AG09319 (cell line): Measurements from ENCODE around the gene WDR38.
A peak's percentile ranks its signal among the peaks of the same experiment; 100 is the strongest.

Source experiments
- DNase-seq: peaks from one replicate; pipeline ENCODE4 v3.0.0-alpha.2; 2010; ENCODE audit warnings: low read depth; ENCODE audit errors: extremely low read depth
- CTCF ChIP-seq: IDR thresholded peaks from 2 replicates; pipeline ENCODE4 v1.5.1; 2011; ENCODE audit warnings: low read depth, mild to moderate bottlenecking, inconsistent platforms, low read length, moderate library complexity

Gene WDR38

DNA sequence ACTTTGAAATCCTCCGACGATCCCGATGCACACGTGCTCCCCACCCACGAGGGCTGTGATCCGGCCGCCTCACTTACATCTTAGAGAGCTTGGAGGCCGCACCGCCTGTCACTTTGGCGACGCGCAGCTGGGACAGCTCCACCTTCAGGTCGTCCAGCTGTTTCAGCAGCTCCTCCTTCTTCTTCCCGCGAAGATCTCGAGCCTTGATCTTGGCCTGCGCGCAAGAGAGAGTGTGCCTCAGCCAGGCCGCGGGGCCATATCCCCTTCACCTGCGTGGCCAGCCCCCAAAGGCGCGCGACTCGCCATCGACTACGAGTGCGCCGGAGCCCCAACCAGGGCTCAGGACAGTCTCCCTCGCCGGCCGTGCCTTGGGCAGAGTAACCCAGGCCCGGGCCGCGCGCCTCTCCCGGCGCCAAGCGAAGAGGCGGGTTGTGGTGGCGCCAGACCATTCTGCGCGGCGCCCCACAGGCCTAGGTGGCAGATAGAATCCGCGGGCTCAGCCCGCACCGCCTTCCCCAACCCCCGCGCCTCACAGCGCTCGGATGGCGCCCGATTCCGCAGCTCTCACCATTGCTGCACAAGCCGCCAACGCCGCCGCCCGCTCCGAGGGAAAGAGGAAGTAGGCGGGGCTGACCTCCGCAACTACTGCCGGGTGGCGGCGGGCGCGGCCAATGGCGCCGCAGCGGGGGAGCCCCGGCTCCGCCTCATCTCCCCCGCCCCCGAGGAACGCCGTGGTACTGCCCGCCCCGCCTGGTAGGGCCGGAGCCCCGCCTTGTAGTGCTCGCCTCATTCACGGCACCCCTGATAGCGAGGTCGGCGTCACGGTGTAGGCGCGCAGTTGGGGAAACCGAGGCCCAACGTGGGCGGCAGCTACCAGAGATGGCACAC is 8.3 kb downstream of the WDR38 start, which contains the start of the genes ARPC5L and RPL35:
Gene ARPC5L (plus strand): TSS at position 789 of the 888 bp plus-strand sequence. CDS start 7,161 bp downstream, outside the sequence.
Gene RPL35 (minus strand): TSS at position 616 of the 888 bp plus-strand sequence. CDS start 45 bp downstream, at position 571.
- peak; percentile 23 for TF ChIP-seq CTCF

GRCh38 chr9:124863371-124863871 is 10.2 kb downstream of the WDR38 start:
- no peak for TF ChIP-seq CTCF
- DNase-seq = no peak

More for the DNA sequence above, 8.3 kb downstream of the WDR38 start, which contains the start of the genes ARPC5L and RPL35:
- peak; percentile 82 for DNase-seq

DNA sequence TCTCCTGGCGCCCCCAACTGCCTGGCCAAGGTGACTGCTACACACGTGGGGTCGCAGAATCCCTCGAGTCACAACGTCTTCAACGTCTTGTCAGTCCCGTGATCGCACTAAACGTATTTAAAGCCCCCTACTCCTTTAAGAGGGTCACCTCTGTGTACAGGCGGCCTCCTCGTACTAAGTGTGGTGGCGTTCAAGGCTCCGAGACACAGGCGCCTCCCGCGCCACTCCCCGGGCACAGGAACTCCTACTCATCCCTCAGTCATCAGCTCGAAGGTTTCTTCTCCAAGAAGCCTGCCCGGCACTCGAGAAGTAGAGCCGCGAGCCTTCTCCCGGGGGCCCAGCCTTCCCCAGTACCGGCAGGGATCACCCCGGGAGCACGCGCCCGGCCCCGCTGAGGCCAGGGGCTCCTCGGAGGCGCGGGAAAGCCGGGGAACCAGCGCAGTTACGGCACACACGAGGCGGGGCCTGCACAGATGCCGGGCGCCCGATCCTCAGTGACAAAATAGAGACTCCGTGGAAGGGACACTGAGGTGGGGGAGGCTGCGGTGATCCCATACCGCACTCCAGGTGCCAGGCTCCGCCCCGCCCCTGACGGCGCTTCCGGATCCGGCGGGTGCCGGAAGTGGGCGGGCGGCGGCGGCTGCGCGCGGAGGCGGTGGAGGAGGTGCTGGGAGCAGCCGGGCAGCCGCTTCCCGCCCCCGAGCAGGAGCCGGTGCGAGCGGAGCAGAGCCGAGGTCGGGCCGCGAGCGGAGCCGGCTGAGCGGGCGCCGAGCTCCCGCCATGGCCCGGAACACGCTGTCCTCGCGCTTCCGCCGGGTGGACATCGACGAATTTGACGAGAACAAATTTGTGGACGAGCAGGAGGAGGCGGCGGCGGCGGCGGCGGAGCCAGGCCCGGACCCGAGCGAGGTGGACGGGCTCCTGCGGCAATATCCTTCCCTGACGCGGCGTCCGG is 15.5 kb downstream of the WDR38 start:
- DNase-seq = peak; percentile 44
- TF ChIP-seq CTCF = peak; percentile 30

DNA sequence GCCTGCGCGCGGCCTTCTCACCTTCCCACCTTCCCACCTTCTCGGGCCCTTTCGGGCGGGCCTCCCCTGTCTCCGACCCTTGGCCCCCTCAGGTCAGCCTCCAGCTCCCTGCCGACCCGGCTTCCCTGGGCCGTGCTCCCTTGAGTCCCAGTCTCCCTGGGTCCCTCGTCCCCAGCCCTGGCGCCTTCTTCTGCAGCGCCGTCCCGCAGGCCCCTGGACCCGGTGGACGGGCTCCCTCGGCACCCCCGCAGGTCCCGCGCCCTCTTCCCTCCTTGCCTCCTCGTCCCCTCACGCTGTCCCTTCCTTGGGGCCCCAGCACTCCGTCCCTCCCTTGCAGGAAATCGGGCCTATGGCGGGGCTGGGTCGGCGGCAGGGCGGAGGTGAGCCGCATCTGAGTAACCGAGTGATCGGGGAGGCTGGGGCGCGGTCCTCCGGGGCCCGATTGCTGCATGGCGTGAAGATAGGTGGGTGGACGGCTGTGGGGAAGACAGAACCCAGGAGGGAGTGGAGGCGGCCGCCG is 16.3 kb downstream of the WDR38 start:
- no peak for TF ChIP-seq CTCF
- no peak for DNase-seq

DNA sequence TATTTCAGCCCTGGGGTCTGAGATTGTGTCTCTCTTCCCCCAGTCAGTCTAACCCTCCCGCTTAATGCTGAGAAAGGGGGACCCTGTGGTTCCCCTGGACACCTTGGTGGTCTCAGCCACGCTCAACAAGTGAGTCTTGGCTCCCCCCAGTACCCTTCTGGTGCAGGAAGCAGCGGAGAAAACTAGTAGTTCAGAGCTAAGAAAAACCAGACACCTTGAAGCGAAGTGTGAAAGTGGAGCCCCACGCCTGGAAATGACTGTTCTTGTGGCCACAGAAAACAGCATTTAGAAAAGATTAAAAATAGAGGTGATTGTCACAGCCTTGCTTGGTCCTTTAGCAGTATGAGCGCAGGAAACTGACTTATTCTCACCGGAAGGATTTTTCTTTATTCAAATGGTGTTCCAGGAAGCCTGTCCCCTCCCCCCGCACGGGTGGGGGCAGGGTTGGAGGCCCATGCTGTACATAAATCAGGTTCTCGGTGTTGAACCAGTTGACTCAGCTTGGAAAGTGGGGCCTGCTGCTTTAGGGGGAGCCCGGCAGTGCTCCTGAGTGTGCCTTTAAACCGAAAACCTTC is 16.8 kb downstream of the WDR38 start:
- TF ChIP-seq CTCF = no peak
- no peak for DNase-seq

DNA sequence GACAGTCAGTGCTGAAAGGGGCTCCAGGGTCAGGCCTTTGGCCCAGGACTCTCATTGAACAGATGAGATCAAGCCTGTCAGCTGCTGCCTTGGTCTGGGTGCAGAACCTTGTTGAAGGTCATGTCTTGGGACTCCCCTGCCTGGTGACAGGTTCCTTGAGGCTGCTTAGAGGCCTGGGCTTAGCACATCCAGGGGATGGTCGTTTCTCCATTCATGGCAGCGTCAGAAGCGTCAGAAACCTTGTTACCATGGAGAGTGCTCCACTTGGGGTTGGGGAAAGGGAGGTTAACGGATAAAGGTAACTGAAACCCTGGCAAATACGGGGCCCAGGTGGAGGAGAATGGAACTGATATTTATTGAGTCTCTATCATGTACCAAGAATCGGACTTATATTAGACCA is 17.5 kb downstream of the WDR38 start:
- no peak for TF ChIP-seq CTCF
- DNase-seq = no peak
